DOHH2 (cell line): ENCODE results near the gene CBFB.

ENCODE experiments used
- H3F3A ChIP-seq: fragments of 200-600 bp; sonication (generic), shearing (Covaris generic); 2 replicates; pipeline ENCODE4 v1.6.0; 2016; ENCODE audit warnings: antibody characterized with exemption, mild to moderate bottlenecking; ENCODE audit not compliant: control insufficient read depth, insufficient read depth
- H3K27ac ChIP-seq: fragments of 200-600 bp; sonication (generic); 2 replicates; pipeline ENCODE4 v1.5.1; 2014; ENCODE audit warnings: low read depth, mild to moderate bottlenecking, low read length, moderate library complexity
- H3K27me3 ChIP-seq: fragments of 200-600 bp; sonication (generic); 2 replicates; pipeline ENCODE4 v1.6.1; 2014; ENCODE audit warnings: mild to moderate bottlenecking, low read length, mixed read lengths; ENCODE audit not compliant: control insufficient read depth
- H3K36me3 ChIP-seq: fragments of 200-600 bp; sonication (generic); 2 replicates; pipeline ENCODE4 v1.6.1; 2014; ENCODE audit warnings: mild to moderate bottlenecking, low read length, moderate library complexity, mixed read lengths; ENCODE audit not compliant: control insufficient read depth
- H3K4me1 ChIP-seq: fragments of 200-600 bp; sonication (generic); 2 replicates; pipeline ENCODE4 v1.6.1; 2014; ENCODE audit warnings: mild to moderate bottlenecking, low read length, mixed read lengths; ENCODE audit not compliant: control insufficient read depth
- H3K4me2 ChIP-seq: fragments of 200-600 bp; sonication (generic); 2 replicates; pipeline ENCODE4 v1.6.0; 2014; ENCODE audit warnings: mild to moderate bottlenecking, low read length, moderate library complexity
- H3K4me3 ChIP-seq: fragments of 200-600 bp; sonication (generic); 2 replicates; pipeline ENCODE4 v1.5.1; 2014; ENCODE audit warnings: mild to moderate bottlenecking, low read length, mixed read lengths
- H3K79me2 ChIP-seq: fragments of 200-600 bp; sonication (generic); 2 replicates; pipeline ENCODE4 v1.6.1; 2014; ENCODE audit warnings: mild to moderate bottlenecking, low read length, mixed read lengths; ENCODE audit not compliant: control insufficient read depth
- H3K9me2 ChIP-seq: fragments of 200-600 bp; sonication (generic); replicated peaks from 2 replicates; pipeline ENCODE4 v1.6.1; 2014; ENCODE audit warnings: mild to moderate bottlenecking, low read length, mixed read lengths; ENCODE audit not compliant: control insufficient read depth
- H3K9me3 ChIP-seq: fragments of 200-600 bp; sonication (generic); 2 replicates; pipeline ENCODE4 v1.6.1; 2014; ENCODE audit warnings: antibody characterized with exemption, low read length, mixed read lengths; ENCODE audit not compliant: control insufficient read depth, insufficient read depth
- H4K20me1 ChIP-seq: fragments of 200-600 bp; sonication (generic); 2 replicates; pipeline ENCODE4 v1.6.0; 2014; ENCODE audit warnings: low read depth, mild to moderate bottlenecking, antibody characterized with exemption, low read length, moderate library complexity; ENCODE audit not compliant: control insufficient read depth, insufficient read depth
- EZH2phosphoT487 ChIP-seq: fragments of 200-600 bp; sonication (generic); IDR thresholded peaks from 2 replicates; pipeline ENCODE4 v1.6.1; 2017; ENCODE audit warnings: borderline replicate concordance, mild to moderate bottlenecking, antibody characterized with exemption, low read length, moderate library complexity, mixed read lengths
- TF ChIP-seq, protein P1 (sequence below): fragments of 200-600 bp; sonication (generic); IDR thresholded peaks from one replicate; pipeline ENCODE4 v1.5.1; 2014; ENCODE audit warnings: antibody characterized with exemption, mild to moderate bottlenecking, low read depth, low read length; ENCODE audit not compliant: poor library complexity, severe bottlenecking

The CBFB gene

DNA sequence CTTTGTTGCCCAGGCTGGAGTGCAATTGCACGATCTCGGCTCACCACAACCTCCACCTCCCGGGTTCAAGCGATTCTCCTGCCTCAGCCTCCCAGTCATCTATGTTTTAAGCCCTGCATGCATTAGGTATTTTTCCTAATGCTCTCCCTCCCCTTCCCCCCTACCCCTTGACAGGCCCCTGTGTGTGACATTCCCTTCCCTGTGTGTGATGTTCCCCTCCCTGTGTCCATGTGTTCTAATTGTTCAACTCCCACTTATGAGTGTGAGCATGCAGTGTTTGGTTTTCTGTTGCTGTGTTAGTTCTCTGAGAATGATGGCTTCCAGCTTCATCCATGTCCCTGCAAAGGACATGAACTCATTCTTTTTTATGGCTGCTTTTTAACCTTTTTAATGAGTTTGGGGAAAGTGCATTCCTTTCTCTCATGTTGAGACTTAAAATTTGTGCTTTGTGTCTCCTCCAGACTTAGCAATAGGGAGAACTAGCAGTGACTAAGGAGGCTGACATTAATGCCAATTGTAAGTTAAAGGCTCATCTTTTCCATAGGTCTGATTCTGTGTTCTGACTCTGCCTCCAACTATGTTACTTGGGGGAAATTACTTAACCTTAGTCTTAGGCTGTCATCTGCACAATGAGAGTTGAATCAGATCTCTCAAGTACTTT is 63.1 kb downstream of the CBFB start:
- no peak for TF ChIP-seq EZH2phosphoT487
- TF ChIP-seq, protein P1, sequence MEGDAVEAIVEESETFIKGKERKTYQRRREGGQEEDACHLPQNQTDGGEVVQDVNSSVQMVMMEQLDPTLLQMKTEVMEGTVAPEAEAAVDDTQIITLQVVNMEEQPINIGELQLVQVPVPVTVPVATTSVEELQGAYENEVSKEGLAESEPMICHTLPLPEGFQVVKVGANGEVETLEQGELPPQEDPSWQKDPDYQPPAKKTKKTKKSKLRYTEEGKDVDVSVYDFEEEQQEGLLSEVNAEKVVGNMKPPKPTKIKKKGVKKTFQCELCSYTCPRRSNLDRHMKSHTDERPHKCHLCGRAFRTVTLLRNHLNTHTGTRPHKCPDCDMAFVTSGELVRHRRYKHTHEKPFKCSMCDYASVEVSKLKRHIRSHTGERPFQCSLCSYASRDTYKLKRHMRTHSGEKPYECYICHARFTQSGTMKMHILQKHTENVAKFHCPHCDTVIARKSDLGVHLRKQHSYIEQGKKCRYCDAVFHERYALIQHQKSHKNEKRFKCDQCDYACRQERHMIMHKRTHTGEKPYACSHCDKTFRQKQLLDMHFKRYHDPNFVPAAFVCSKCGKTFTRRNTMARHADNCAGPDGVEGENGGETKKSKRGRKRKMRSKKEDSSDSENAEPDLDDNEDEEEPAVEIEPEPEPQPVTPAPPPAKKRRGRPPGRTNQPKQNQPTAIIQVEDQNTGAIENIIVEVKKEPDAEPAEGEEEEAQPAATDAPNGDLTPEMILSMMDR = no peak
- H3K27me3 ChIP-seq = no peaks in the 10 kb centered on the region
- H3K9me3 ChIP-seq = no peaks in the 10 kb centered on the region
- peaks cover 20% of the 10 kb centered on the region for H3K36me3 ChIP-seq
- no peak overlapping the region for H3K27ac ChIP-seq
- H3K4me2 ChIP-seq = no peak overlapping the region
- no peaks in the 10 kb centered on the region for H3K4me1 ChIP-seq
- no peaks in the 10 kb centered on the region for H4K20me1 ChIP-seq
- H3K79me2 ChIP-seq = peaks cover 4% of the 10 kb centered on the region; the same call in 1 of the 2 replicates
- H3K4me3 ChIP-seq = no peak overlapping the region
- H3K9me2 ChIP-seq = no peaks in the 10 kb centered on the region
- H3F3A ChIP-seq = peaks cover 4% of the 10 kb centered on the region; the same call in 1 of the 2 replicates

DNA sequence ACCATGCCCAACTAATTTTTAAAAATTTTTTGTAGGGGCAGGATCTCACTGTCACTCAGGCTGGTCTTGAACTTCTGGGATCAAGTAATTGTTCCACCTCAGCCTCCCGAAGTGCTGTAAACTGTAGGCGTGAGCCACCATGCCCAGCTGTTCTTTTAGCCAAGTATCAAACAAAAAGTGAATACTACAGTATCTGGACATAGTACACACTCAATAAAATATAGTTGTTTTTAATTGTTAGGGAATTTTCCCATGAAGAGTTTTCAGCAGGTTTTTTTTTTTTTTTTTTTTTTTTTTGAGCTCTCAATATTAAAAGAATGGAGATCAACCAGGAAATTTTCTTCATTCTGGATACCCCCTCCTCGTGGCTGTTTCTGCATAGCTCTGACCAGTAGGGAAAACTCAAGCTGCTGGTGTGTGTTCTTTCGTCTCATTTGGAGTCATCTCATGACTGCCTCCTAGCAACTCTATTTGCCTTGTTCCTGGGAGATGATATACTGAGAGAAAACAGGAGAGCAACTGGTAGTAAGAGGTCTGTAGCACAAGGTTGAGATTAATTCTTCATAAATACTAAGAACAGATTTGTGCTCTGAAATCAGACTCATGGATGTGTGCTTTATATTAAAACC is 64.3 kb downstream of the CBFB start:
- TF ChIP-seq, protein P1 = no peak
- TF ChIP-seq EZH2phosphoT487 = no peak
- no peak overlapping the region for H3K4me2 ChIP-seq

GRCh38 chr16:67098599-67098998 is 69.7 kb downstream of the CBFB start:
- H3K9me2 ChIP-seq = no peaks in the 10 kb centered on the region
- no peaks in the 10 kb centered on the region; the same call in 1 of the 2 replicates for H3K79me2 ChIP-seq
- H3K27me3 ChIP-seq = no peaks in the 10 kb centered on the region
- no peak overlapping the region for H3K27ac ChIP-seq
- H4K20me1 ChIP-seq = no peaks in the 10 kb centered on the region
- H3K4me2 ChIP-seq = no peak overlapping the region
- TF ChIP-seq, protein P1 = no peak
- TF ChIP-seq EZH2phosphoT487 = no peak
- no peak overlapping the region for H3K4me3 ChIP-seq
- no peaks in the 10 kb centered on the region for H3K9me3 ChIP-seq
- no peaks in the 10 kb centered on the region for H3K4me1 ChIP-seq
- H3K36me3 ChIP-seq = peaks cover 22% of the 10 kb centered on the region
- H3F3A ChIP-seq = peaks cover 8% of the 10 kb centered on the region

More for the DNA sequence above, 64.3 kb downstream of the CBFB start:
- no peaks in the 10 kb centered on the region for H3K9me2 ChIP-seq
- no peak overlapping the region for H3K4me3 ChIP-seq
- H3F3A ChIP-seq = peaks cover 4% of the 10 kb centered on the region; the same call in 1 of the 2 replicates
- no peaks in the 10 kb centered on the region for H3K4me1 ChIP-seq
- peaks cover 17% of the 10 kb centered on the region for H3K36me3 ChIP-seq
- H3K9me3 ChIP-seq = no peaks in the 10 kb centered on the region
- no peaks in the 10 kb centered on the region for H4K20me1 ChIP-seq
- no peaks in the 10 kb centered on the region for H3K27me3 ChIP-seq
- H3K79me2 ChIP-seq = peaks cover 4% of the 10 kb centered on the region; the same call in 1 of the 2 replicates
- H3K27ac ChIP-seq = no peak overlapping the region
